ENCODE data around the gene PLEKHN1. TPM values are rescaled to one million over a fixed set of nuclear protein-coding genes. Genes with fewer than 3 reads are reported as not detected.
A peak's percentile ranks its signal among the peaks of the same experiment; 100 is the strongest.
"Not testable (repeated sequence)": the region's sequence is repeated elsewhere in the genome, so short reads cannot be mapped to it uniquely, and the experiment has no call there.

The PLEKHN1 gene
- total RNA-seq, 1 donor from 2014 or later = 0.40 TPM

DNA sequence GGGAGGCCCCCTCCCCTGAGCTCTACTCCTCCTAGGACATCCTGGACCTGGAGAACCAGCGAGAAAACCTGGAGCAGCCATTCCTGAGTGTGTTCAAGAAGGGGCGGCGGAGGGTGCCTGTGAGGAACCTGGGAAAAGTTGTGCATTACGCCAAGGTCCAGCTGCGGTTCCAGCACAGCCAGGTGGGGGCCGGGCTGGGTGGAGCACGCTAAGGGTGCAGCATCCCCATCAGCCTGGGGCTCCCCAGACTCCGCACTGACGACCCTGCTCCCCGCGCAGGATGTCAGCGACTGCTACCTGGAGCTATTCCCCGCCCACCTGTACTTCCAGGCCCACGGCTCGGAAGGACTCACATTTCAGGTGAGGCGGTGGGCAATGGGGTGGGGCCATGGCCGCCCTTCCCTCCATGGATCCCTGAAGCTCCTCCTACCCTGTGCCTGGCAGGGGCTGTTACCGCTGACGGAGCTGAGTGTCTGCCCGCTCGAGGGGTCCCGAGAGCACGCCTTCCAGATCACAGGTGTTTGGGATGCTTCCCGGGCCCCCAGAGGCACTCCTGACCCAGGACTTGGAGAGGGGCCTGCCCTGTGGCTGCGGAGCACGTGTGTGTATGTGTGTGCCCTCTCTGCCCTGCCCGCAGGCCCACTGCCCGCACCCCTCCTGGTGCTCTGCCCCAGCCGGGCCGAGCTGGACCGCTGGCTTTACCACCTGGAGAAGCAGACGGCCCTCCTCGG lies 4.1 kb downstream of the PLEKHN1 start:
- no peak for DNase-seq (ENCODE audit: low spot score)
- ATAC-seq = no peak
- intact Hi-C loops (cut with DNase I) = no loop called here

GRCh38 chr1:970973-971730 lies 4.9 kb downstream of the PLEKHN1 start:
- intact Hi-C loops (cut with DNase I) = no loop called here
- DNase-seq (ENCODE audit: low spot score) (no peak), ATAC-seq (no peak)

DNA sequence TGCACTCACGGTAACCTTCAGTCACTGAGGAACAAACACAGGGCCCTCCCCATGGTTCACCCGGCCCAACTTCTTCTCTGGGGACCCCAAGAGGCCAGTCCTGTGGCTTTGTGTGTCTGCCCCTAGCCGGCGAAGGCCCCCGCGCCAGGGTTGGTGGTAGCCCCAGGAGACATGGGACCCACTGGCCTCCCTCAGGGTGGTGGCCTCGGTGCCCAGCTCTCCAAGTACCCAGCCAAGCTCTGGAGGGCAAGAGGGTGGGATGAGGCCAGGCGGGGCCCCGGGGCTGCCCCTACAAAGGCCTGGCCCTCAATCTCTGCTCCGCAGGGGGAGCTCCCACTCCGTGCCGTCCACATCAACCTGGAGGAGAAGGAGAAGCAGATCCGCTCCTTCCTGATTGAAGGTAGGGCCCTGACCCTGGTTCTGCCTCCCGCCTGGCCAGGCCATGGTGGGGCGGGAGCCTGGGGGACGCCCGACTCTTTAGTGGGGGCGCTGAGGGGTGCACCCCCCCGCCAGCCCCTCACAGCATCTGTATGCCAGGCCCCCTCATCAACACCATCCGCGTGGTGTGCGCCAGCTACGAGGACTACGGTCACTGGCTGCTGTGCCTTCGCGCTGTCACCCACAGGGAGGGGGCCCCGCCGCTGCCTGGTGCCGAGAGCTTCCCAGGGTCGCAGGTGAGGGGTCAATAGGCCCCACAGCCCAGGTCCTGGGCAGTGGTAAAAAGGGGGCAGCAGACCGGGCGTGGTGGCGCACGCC lies 5.6 kb downstream of the PLEKHN1 start:
- DNase-seq (ENCODE audit: low spot score) = no peak
- intact Hi-C loops (cut with DNase I) = no loop called here
- ATAC-seq = no peak

- ATAC-seq (no peak), DNase-seq (ENCODE audit: low spot score) (no peak)
Observed at GRCh38 chr1:972726-973458, 6.6 kb downstream of the PLEKHN1 start.

DNA sequence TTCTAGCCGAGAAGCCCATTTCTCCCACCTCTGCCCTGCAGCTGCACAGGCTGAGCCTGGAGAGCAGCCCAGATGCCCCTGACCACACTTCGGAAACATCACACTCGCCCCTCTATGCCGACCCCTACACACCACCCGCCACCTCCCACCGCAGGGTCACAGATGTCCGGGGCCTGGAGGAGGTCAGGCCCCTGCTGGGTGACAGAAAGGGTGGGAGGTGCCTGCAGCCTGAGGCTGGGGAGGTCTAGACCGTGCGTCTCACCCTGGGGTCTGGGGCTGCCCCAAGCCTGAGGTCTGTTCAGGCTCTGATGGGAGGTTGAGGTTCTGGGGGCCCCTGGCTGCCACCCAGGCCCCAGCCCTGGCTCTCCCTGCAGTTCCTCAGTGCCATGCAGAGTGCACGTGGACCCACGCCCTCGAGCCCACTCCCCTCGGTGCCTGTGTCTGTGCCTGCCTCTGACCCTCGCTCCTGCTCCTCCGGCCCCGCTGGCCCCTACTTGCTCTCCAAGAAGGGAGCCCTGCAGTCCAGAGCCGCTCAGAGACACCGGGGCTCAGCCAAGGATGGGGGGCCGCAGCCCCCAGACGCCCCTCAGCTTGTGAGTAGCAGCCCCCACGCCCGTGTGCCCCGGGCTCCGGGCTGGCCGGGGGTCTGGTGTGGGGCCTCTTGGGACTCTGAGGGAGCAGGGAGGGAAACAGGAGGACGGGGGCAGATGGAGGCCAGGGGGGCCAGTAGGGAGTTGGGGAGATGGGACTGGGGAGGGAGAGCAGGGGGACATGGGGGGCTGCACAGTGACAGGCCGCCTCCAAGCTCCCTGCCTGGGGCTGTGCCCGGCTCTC lies 7.4 kb downstream of the PLEKHN1 start:
- intact Hi-C loops (cut with DNase I) = no loop called here
- ATAC-seq (no peak), DNase-seq (ENCODE audit: low spot score) (no peak)

More at GRCh38 chr1:972726-973458, 6.6 kb downstream of the PLEKHN1 start:
- intact Hi-C loops (cut with DNase I) = no loop called here

GRCh38 chr1:974293-974640 lies 8.0 kb downstream of the PLEKHN1 start:
- ATAC-seq (no peak), DNase-seq (ENCODE audit: low spot score) (no peak)
- intact Hi-C loops (cut with DNase I) = no loop called here

GRCh38 chr1:974687-975328 lies 8.5 kb downstream of the PLEKHN1 start:
- intact Hi-C loops (cut with DNase I) = no loop called here

DNA sequence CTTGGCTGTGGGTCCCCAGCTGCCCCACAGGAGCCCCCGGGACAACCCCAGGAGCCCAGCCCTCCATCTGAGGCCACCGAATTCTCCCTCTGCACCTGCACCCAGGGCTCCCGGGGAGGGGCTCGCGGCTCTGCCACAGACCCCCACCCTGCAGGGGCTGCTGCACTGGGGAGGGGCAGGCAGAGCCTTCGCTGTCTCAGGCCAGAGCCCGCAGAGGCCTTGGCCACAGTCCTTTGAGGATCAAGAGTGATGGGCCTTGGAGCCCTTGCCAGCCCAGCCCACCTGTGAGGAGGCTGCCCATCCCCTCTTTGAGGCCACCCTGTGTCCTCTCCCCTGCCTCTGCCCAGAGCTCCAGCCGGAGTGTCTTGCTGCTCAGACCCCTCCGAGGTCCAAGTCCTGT lies 9.1 kb downstream of the PLEKHN1 start:
- ATAC-seq (no peak), DNase-seq (ENCODE audit: low spot score) (no peak)
- intact Hi-C loops (cut with DNase I) = no loop called here

More at GRCh38 chr1:974687-975328, 8.5 kb downstream of the PLEKHN1 start:
- DNase-seq (ENCODE audit: low spot score) (no peak), ATAC-seq (no peak)

DNA sequence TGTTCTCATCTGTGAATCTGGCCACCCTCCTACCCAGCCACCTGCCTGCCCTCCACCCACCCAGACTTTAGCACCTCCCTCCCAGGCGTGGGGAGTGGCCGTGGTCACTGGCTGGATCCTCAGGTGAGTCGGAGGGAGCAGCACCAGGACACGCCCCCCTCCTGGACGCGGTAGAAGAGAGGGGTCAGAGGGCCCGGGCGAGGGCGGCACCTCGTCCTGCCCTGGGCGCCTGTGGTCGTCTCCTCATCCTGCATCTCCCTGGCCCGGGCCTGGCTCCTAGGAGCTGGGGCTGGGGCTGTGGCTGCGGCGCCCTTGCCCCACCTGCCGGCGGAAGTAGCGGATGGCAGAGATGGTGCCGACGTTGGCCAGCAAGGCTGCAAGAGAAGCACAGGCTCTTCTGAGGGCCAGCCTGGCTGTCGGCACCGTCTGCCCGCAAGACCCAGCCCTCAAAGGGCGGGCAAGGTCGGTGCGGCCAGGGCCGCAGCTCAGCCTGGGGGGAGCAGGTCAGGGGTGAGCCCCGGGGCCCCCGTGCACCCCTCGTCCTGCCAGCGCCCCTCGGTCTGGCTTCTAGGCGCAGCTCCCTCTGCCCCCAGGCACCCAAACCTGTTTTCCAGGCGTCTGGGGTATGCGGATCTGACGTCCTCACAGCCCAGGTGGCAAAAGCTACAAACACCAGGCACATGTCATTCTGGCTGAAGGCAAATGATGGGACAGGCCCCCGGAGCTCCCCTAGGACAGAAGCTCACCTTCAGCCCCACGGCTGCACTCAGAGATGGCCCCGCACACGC lies 9.8 kb downstream of the PLEKHN1 start:
- no peak for DNase-seq (ENCODE audit: low spot score)
- ATAC-seq = peak; percentile 67
- intact Hi-C loops (cut with DNase I) = no loop called here

DNA sequence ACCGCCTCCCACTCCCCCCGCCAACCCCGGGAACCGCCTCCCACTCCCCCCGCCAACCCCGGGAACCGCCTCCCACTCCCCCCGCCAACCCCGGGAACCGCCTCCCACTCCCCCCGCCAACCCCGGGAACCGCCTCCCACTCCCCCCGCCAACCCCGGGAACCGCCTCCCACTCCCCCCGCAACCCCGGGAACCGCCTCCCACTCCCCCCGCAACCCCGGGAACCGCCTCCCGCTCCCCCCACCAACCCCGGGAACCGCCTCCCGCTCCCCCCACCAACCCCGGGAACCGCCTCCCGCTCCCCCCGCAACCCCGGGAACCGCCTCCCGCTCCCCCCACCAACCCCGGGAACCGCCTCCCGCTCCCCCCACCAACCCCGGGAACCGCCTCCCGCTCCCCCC lies 10.5 kb downstream of the PLEKHN1 start:
- intact Hi-C loops (cut with DNase I); ATAC-seq; DNase-seq (ENCODE audit: low spot score): not testable (repeated sequence)

GRCh38 chr1:978069-978834 lies 12.0 kb downstream of the PLEKHN1 start:
- intact Hi-C loops (cut with DNase I) = no loop called here
- no peak for DNase-seq (ENCODE audit: low spot score)
- no peak for ATAC-seq

- DNase-seq (ENCODE audit: low spot score) (no peak), ATAC-seq (no peak)
- intact Hi-C loops (cut with DNase I) = no loop called here
Observed at GRCh38 chr1:978835-979743, 12.8 kb downstream of the PLEKHN1 start.

- ATAC-seq (no peak), DNase-seq (ENCODE audit: low spot score) (no peak)
- intact Hi-C loops (cut with DNase I) = loop anchor here (5.0 kb wide), 1 partner anchor 83 kb away; no protein-coding TSS in a partner anchor
Observed at GRCh38 chr1:979744-980072, 13.4 kb downstream of the PLEKHN1 start.

GRCh38 chr1:980137-980571 lies 13.9 kb downstream of the PLEKHN1 start:
- intact Hi-C loops (cut with DNase I) = loop anchor here (5.0 kb wide), 1 partner anchor 82 kb away; no protein-coding TSS in a partner anchor
- ATAC-seq (no peak), DNase-seq (ENCODE audit: low spot score) (no peak)

Data from sciatic nerve (tissue), 2 donors.